T-cell (primary cell): ENCODE measurements around the gene OR52J3. TPM values are rescaled to one million over a fixed set of nuclear protein-coding genes. Genes with fewer than 3 reads are reported as not detected.

Experiments used
- ATAC-seq, 4 experiments: fragments of 200-7000 bp in 3 of 4; fragments of 150-1000 bp in 1 of 4; cut with Tn5 transposase; replicated peaks in 1 of 4; 1 replicate in 3 of 4; 2 replicates in 1 of 4; pipeline ENCODE4 v1.10.0; 2021; ENCODE audit warnings: moderate library complexity in 3 of 4, mild to moderate bottlenecking in 2 of 4, moderate number of reproducible peaks in 1 of 4
- CTCF ChIA-PET, 2 donors: fragments of 300-600 bp; sonication (Branson Sonifier 250); formaldehyde crosslinking; loops; one replicate each; lab custom pipeline; 2022; ENCODE audit warnings: antibody characterized with exemption in 2 of 2; lab: Charles Lee
- POLR2A ChIA-PET, 2 donors: fragments of 300-600 bp; sonication (Branson Sonifier 250); formaldehyde crosslinking; loops; one replicate each; lab custom pipeline; 2022; ENCODE audit warnings: antibody characterized with exemption in 2 of 2; lab: Charles Lee
- DNase-seq, 35 experiments: peaks; one replicate each; pipeline versions ENCODE4 v3.0.0 to v3.0.0-alpha.2; 2013 to 2023
- H3K27ac ChIP-seq: one replicate; pipeline ENCODE4 v1.5.1; 2013; ENCODE audit warnings: low read length
- H3K27me3 ChIP-seq, 2 experiments: replicated peaks in 1 of 2; 1 replicate in 1 of 2; 2 replicates in 1 of 2; pipeline versions ENCODE4 v1.6.1 to v1.7.0; 2013; ENCODE audit warnings: low read length in 1 of 2, mixed read lengths in 1 of 2; ENCODE audit not compliant: control insufficient read depth in 2 of 2, insufficient read depth in 2 of 2; ENCODE audit errors: extremely low read depth in 1 of 2
- H3K36me3 ChIP-seq, 2 donors: 1 replicate in 1 of 2; 2 replicates in 1 of 2; pipeline versions ENCODE4 v1.6.1 to v1.7.0; 2013; ENCODE audit warnings: low read length in 1 of 2; ENCODE audit not compliant: control insufficient read depth in 2 of 2, insufficient read depth in 1 of 2; ENCODE audit errors: extremely low read depth in 1 of 2
- H3K4me1 ChIP-seq, 2 experiments: 1 replicate in 1 of 2; 2 replicates in 1 of 2; pipeline versions ENCODE4 v1.6.1 to v1.7.0; 2013; ENCODE audit warnings: low read length in 2 of 2, mixed read lengths in 1 of 2; ENCODE audit not compliant: insufficient read depth in 2 of 2, control insufficient read depth in 1 of 2; ENCODE audit errors: extremely low read depth in 1 of 2
- H3K4me3 ChIP-seq, 2 donors: 1 replicate in 1 of 2; 2 replicates in 1 of 2; pipeline versions ENCODE4 v1.5.1 to v1.7.0; 2013; ENCODE audit warnings: mild to moderate bottlenecking in 2 of 2, low read length in 1 of 2, moderate library complexity in 1 of 2; ENCODE audit not compliant: control insufficient read depth in 1 of 2; ENCODE audit errors: extremely low read depth in 1 of 2
- H3K9me3 ChIP-seq: 2 replicates; pipeline ENCODE4 v1.7.0; 2013
- H3K27ac Mint-ChIP-seq, 2 donors: one replicate each; pipeline ENCODE4 v1.8.0; 2020 to 2021; ENCODE audit warnings: mild to moderate bottlenecking in 2 of 2, mixed read lengths in 2 of 2
- H3K27me3 Mint-ChIP-seq, 2 donors: one replicate each; pipeline ENCODE4 v1.8.0; 2021 to 2022; ENCODE audit warnings: mixed read lengths in 2 of 2
- H3K36me3 Mint-ChIP-seq: one replicate; pipeline ENCODE4 v1.8.0; 2021; ENCODE audit warnings: mixed read lengths
- H3K4me1 Mint-ChIP-seq, 3 donors: one replicate each; pipeline ENCODE4 v1.8.0; 2020 to 2022; ENCODE audit warnings: mixed read lengths in 3 of 3, mild to moderate bottlenecking in 1 of 3
- H3K4me3 Mint-ChIP-seq, 3 donors: one replicate each; pipeline ENCODE4 v1.8.0; 2020 to 2022; ENCODE audit warnings: mild to moderate bottlenecking in 3 of 3, mixed read lengths in 3 of 3, moderate library complexity in 3 of 3
- H3K9me3 Mint-ChIP-seq, 3 donors: one replicate each; pipeline ENCODE4 v1.8.0; 2020 to 2022; ENCODE audit warnings: mixed read lengths in 3 of 3
- WGBS: methylation state at CpG from one replicate; pipeline ENCODE4 v1.1.5; 2013; ENCODE audit warnings: missing lambda C conversion rate; ENCODE audit not compliant: insufficient coverage; 5-methylcytosine and 5-hydroxymethylcytosine counted together
- total RNA-seq, 35 experiments: library from RNA in 6 of 35; stranded (reverse) in 6 of 35; fragments of 120-200 nt in 1 of 35; gene quantifications; one replicate each; pipeline versions ENCODE4 v1.2.1 to v1.2.4 and lab custom pipeline; 2013 to 2026

Gene OR52J3
- total RNA-seq, 5 donors from 2014 or later (not counting 1 experiment from before 2014, with no cell fraction given) = not detected

- H3K27ac Mint-ChIP-seq = no peak overlapping the region
- DNase-seq = no peak
- Histone ChIP-seq H3K27ac (no peak overlapping the region), H3K9me3 (no peaks in the 10 kb centered on the region), H3K36me3 (no peaks in the 10 kb centered on the region), H3K4me1 (no peaks in the 10 kb centered on the region), H3K4me3 (no peak overlapping the region), H3K27me3 (no peaks in the 10 kb centered on the region)
- peaks cover 0 to 6% (median 0%) of the 10 kb centered on the region in 3 donors for H3K9me3 Mint-ChIP-seq
- H3K4me1 Mint-ChIP-seq = no peaks in the 10 kb centered on the region
- H3K4me3 Mint-ChIP-seq = no peak overlapping the region
- no peak for ATAC-seq
- peaks cover 0 to 8% of the 10 kb centered on the region in 2 donors for H3K27me3 Mint-ChIP-seq
- CTCF ChIA-PET = no interaction called here
- no peaks in the 10 kb centered on the region for H3K36me3 Mint-ChIP-seq
- POLR2A ChIA-PET = no interaction called here
These were observed 42.2 kb downstream of the OR52J3 start for GRCh38 chr11:5088556-5088955.

- H3K27me3 Mint-ChIP-seq = peaks cover 0 to 12% of the 10 kb centered on the region in 2 donors
- H3K4me1 ChIP-seq = no peaks in the 10 kb centered on the region
- no peaks in the 10 kb centered on the region for H3K9me3 ChIP-seq
- H3K27ac ChIP-seq = no peak overlapping the region
- H3K36me3 ChIP-seq = no peaks in the 10 kb centered on the region
- ChIA-PET CTCF (no interaction called here), POLR2A (no interaction called here)
- no peaks in the 10 kb centered on the region for H3K4me1 Mint-ChIP-seq
- H3K36me3 Mint-ChIP-seq = no peaks in the 10 kb centered on the region
- no peak overlapping the region for H3K4me3 Mint-ChIP-seq
- H3K4me3 ChIP-seq = no peak overlapping the region
- H3K9me3 Mint-ChIP-seq = peaks cover 0 to 6% (median 0%) of the 10 kb centered on the region in 3 donors
- WGBS = 91% methylated on average over 1 of the region's 1 CpG
- no peak overlapping the region for H3K27ac Mint-ChIP-seq
- ATAC-seq = no peak
- no peak for DNase-seq
- no peaks in the 10 kb centered on the region for H3K27me3 ChIP-seq
These were observed 44.3 kb downstream of the OR52J3 start for GRCh38 chr11:5090668-5091067.

GRCh38 chr11:5092821-5093585, 46.7 kb downstream of the OR52J3 start:
- no peaks in the 10 kb centered on the region for H3K36me3 ChIP-seq
- H3K27me3 Mint-ChIP-seq = peaks cover 0 to 12% of the 10 kb centered on the region in 2 donors
- ATAC-seq (no peak), DNase-seq (no peak)
- no peaks in the 10 kb centered on the region for H3K36me3 Mint-ChIP-seq
- WGBS = 94% methylated on average over 2 of the region's 8 CpGs
- H3K9me3 ChIP-seq = no peaks in the 10 kb centered on the region
- H3K27me3 ChIP-seq = no peaks in the 10 kb centered on the region
- H3K4me3 ChIP-seq = no peak overlapping the region
- H3K27ac Mint-ChIP-seq = no peak overlapping the region
- POLR2A ChIA-PET = no interaction called here
- H3K4me1 ChIP-seq = no peaks in the 10 kb centered on the region
- no peak overlapping the region for H3K27ac ChIP-seq
- CTCF ChIA-PET = no interaction called here
- H3K4me1 Mint-ChIP-seq = no peaks in the 10 kb centered on the region
- no peak overlapping the region for H3K4me3 Mint-ChIP-seq
- H3K9me3 Mint-ChIP-seq = peaks cover 0 to 6% (median 0%) of the 10 kb centered on the region in 3 donors

GRCh38 chr11:5096011-5096410, 49.7 kb downstream of the OR52J3 start:
- Mint-ChIP-seq H3K36me3 (no peaks in the 10 kb centered on the region), H3K27me3 (peaks cover 0 to 7% of the 10 kb centered on the region in 2 donors), H3K27ac (no peak overlapping the region), H3K4me1 (no peaks in the 10 kb centered on the region), H3K9me3 (peaks cover 0 to 6% (median 0%) of the 10 kb centered on the region in 3 donors), H3K4me3 (no peak overlapping the region)
- Histone ChIP-seq H3K27ac (no peak overlapping the region), H3K36me3 (no peaks in the 10 kb centered on the region), H3K4me1 (no peaks in the 10 kb centered on the region), H3K27me3 (no peaks in the 10 kb centered on the region), H3K9me3 (no peaks in the 10 kb centered on the region), H3K4me3 (no peak overlapping the region)
- no peak for ATAC-seq
- DNase-seq = no peak
- CTCF ChIA-PET = no interaction called here
- POLR2A ChIA-PET = no interaction called here
- WGBS = no CpG with 5 or more reads among the region's 2 CpGs

Other genes with a start within 250 kb of the OR52J3 start
- gene OR52R1, start 242.1 kb upstream of the OR52J3 start, total RNA-seq = not detected
- not detected for gene OR51F2, start 225.2 kb upstream of the OR52J3 start, total RNA-seq
- gene OR51S1, start 197.3 kb upstream of the OR52J3 start, total RNA-seq = not detected
- gene OR51T1, start 164.6 kb upstream of the OR52J3 start, total RNA-seq = not detected
- gene OR51A7, start 142.7 kb upstream of the OR52J3 start, total RNA-seq = not detected
- gene OR51G2, start 127.2 kb upstream of the OR52J3 start, total RNA-seq = not detected
- gene OR51G1, start 122.2 kb upstream of the OR52J3 start, total RNA-seq = not detected
- not detected for gene OR51A4, start 98.9 kb upstream of the OR52J3 start, total RNA-seq
- gene OR51A2, start 90.8 kb upstream of the OR52J3 start, total RNA-seq = not detected
- gene OR51L1, start 51.7 kb upstream of the OR52J3 start, total RNA-seq = not detected
- gene OR52E2, start 13.1 kb downstream of the OR52J3 start, total RNA-seq = not detected
- gene OR52E1, start 23.0 kb downstream of the OR52J3 start, total RNA-seq = not detected
- gene OR52A5, start 91.8 kb downstream of the OR52J3 start, total RNA-seq = not detected
- not detected for gene OR52A1, start 108.2 kb downstream of the OR52J3 start, total RNA-seq
- not detected for gene OR51V1, start 154.2 kb downstream of the OR52J3 start, total RNA-seq
- 10 to 100 TPM in 1 of 5 donors, under 1 TPM in 4; 0.59 to 11.7 (median 0.70) TPM for gene HBB, start 180.5 kb downstream of the OR52J3 start, total RNA-seq
- 1 to 10 TPM in 1 of 5 donors, under 1 TPM in 1, not detected in 3; 0.72 to 1.9 TPM for gene HBD, start 188.0 kb downstream of the OR52J3 start, total RNA-seq
- gene HBG1, start 203.3 kb downstream of the OR52J3 start, total RNA-seq = 1 to 10 TPM in 3 of 5 donors, not detected in 2; 1.8 to 6.4 (median 3.3) TPM
- gene HBG2, start 208.3 kb downstream of the OR52J3 start, total RNA-seq = 10 to 100 TPM in 1 of 5 donors, 1 to 10 TPM in 2, not detected in 2; 5.8 to 13.4 (median 8.2) TPM
- gene HBE1, start 223.4 kb downstream of the OR52J3 start, total RNA-seq = 1 to 10 TPM in 3 of 5 donors, not detected in 2; 3.1 to 3.2 (median 3.2) TPM